ENCODE results near the gene ULK4. TPM values are rescaled to one million over a fixed set of nuclear protein-coding genes. Genes with fewer than 3 reads are reported as not detected.
"Not testable (repeated sequence)": the region's sequence is repeated elsewhere in the genome, so short reads cannot be mapped to it uniquely, and the experiment has no call there.

Gene ULK4
- total and polyA plus RNA-seq, 2 experiments from 2014 or later = 1.8 to 3.7 TPM

DNA sequence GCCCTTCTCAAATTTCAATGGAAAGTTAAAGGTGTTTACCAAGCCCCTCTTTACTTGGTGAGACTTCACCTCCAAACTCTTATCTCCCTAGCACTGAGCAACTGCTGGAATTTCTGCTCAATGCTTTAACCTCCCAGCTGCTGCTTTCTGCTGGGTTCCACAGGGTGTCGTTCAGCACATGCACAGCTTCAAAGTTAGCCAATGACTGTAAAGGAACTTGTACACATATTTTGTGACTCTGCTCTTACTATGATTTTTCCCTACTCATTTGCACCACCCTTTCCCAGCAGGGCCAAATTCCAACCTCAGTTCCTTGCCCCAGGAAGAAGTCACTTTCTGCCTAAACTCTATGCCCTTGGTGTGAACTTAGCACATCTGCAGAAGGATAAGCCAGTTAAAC is 89.7 kb downstream of the ULK4 start:
- H3K36me3 ChIP-seq = no peaks in the 10 kb centered on the region

DNA sequence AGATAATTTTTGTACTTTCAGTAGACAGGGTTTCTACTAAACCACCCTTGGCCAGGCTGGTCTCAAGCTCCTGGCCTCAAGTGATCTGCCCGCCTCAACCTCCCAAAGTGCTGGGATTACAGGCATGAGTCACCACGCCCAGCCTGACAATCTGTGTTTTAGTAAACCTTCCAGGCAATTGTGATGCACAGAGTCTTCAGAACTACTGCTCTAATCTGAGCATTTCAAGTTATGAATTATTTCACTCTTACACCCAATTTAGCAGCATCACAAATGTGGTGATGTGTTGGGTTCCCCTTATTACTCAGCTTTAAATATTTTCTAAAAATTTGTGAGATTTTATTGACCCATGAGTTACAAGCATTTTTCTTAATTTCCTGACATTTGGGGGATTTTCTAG is 94.4 kb downstream of the ULK4 start:
- TF ChIP-seq, protein P1, sequence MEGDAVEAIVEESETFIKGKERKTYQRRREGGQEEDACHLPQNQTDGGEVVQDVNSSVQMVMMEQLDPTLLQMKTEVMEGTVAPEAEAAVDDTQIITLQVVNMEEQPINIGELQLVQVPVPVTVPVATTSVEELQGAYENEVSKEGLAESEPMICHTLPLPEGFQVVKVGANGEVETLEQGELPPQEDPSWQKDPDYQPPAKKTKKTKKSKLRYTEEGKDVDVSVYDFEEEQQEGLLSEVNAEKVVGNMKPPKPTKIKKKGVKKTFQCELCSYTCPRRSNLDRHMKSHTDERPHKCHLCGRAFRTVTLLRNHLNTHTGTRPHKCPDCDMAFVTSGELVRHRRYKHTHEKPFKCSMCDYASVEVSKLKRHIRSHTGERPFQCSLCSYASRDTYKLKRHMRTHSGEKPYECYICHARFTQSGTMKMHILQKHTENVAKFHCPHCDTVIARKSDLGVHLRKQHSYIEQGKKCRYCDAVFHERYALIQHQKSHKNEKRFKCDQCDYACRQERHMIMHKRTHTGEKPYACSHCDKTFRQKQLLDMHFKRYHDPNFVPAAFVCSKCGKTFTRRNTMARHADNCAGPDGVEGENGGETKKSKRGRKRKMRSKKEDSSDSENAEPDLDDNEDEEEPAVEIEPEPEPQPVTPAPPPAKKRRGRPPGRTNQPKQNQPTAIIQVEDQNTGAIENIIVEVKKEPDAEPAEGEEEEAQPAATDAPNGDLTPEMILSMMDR (IDR thresholded peaks at IDR 0.05; ENCODE audit: low read depth, low read length) = no peak
- DNase-seq (ENCODE audit: low read depth in 1 of 2, low spot score in 1 of 2) = no peak
- Histone ChIP-seq H3K4me1 (ENCODE audit: low read depth) (no peaks in the 10 kb centered on the region), H3K27ac (no peak overlapping the region), H3K36me3 (no peaks in the 10 kb centered on the region), H3K27me3 (no peaks in the 10 kb centered on the region), H3K9me3 (ENCODE audit: low read depth) (peaks cover 3% of the 10 kb centered on the region), H3K4me3 (no peak overlapping the region)

More for the DNA sequence above, 89.7 kb downstream of the ULK4 start:
- Histone ChIP-seq H3K4me3 (no peak overlapping the region), H3K27me3 (no peaks in the 10 kb centered on the region), H3K27ac (no peak overlapping the region), H3K9me3 (ENCODE audit: low read depth) (peaks cover 3% of the 10 kb centered on the region), H3K4me1 (ENCODE audit: low read depth) (no peaks in the 10 kb centered on the region)
- no peak for DNase-seq (ENCODE audit: low read depth in 1 of 2, low spot score in 1 of 2)
- TF ChIP-seq, protein P1 (IDR thresholded peaks at IDR 0.05; ENCODE audit: low read depth, low read length) = no peak

GRCh38 chr3:41866298-41866697 is 95.6 kb downstream of the ULK4 start:
- H3K36me3 ChIP-seq = no peaks in the 10 kb centered on the region
- TF ChIP-seq, protein P1 (IDR thresholded peaks at IDR 0.05; ENCODE audit: low read depth, low read length) = no peak
- H3K27ac ChIP-seq = no peak overlapping the region
- no peaks in the 10 kb centered on the region for H3K4me1 ChIP-seq (ENCODE audit: low read depth)
- no peaks in the 10 kb centered on the region for H3K27me3 ChIP-seq
- DNase-seq (ENCODE audit: low read depth in 1 of 2, low spot score in 1 of 2) = no peak
- peaks cover 3% of the 10 kb centered on the region for H3K9me3 ChIP-seq (ENCODE audit: low read depth)
- no peak overlapping the region for H3K4me3 ChIP-seq

DNA sequence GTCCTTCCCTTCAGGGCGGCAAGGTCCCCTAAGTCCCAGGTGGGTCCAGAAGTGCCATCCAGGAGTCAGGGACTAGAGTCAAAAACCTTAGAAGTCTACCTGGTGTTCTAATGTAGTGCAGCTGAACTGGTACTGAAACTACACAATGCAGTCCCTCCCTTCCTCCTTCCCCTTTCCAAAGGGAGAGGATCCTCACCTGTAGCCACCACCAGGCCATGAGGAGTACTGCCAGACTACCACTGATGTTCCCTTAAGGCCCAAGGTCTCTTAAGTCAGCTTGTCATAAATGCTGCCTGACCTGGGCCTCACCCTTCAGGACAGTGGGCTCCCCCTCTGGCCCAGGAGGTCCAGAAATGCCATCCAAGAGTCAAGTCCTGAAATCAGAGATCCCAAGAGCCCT is 98.9 kb downstream of the ULK4 start:
- H3K27ac ChIP-seq = no peak overlapping the region
- TF ChIP-seq, protein P1 (IDR thresholded peaks at IDR 0.05; ENCODE audit: low read depth, low read length) = no peak
- no peaks in the 10 kb centered on the region for H3K36me3 ChIP-seq
- no peaks in the 10 kb centered on the region for H3K9me3 ChIP-seq (ENCODE audit: low read depth)
- H3K4me1 ChIP-seq (ENCODE audit: low read depth) = no peaks in the 10 kb centered on the region
- no peak overlapping the region for H3K4me3 ChIP-seq
- no peak for DNase-seq (ENCODE audit: low read depth in 1 of 2, low spot score in 1 of 2)
- no peaks in the 10 kb centered on the region for H3K27me3 ChIP-seq

GRCh38 chr3:41860489-41860888 is 101.4 kb downstream of the ULK4 start:
- not testable (repeated sequence) for DNase-seq (ENCODE audit: low read depth in 1 of 2, low spot score in 1 of 2); H3K27me3 ChIP-seq; H3K9me3 ChIP-seq (ENCODE audit: low read depth); H3K36me3 ChIP-seq; H3K27ac ChIP-seq; H3K4me3 ChIP-seq; H3K4me1 ChIP-seq (ENCODE audit: low read depth)

GRCh38 chr3:41854956-41855355 is 106.9 kb downstream of the ULK4 start:
- Histone ChIP-seq H3K36me3 (no peaks in the 10 kb centered on the region), H3K4me3 (no peak overlapping the region), H3K27ac (no peak overlapping the region), H3K27me3 (no peaks in the 10 kb centered on the region), H3K9me3 (ENCODE audit: low read depth) (no peaks in the 10 kb centered on the region), H3K4me1 (ENCODE audit: low read depth) (no peaks in the 10 kb centered on the region)
- TF ChIP-seq, protein P1 (IDR thresholded peaks at IDR 0.05; ENCODE audit: low read depth, low read length) = no peak
- no peak for DNase-seq (ENCODE audit: low read depth in 1 of 2, low spot score in 1 of 2)

All from cardiac muscle cell (in vitro differentiated cells and primary cell).